ENCODE data around the gene LILRA6.
"Not testable (repeated sequence)": the region's sequence is repeated elsewhere in the genome, so short reads cannot be mapped to it uniquely, and the experiment has no call there.

The LILRA6 gene

GRCh38 chr19:54218960-54219661 is 23.5 kb downstream of the LILRA6 start:
- TF ChIP-seq CTCF (conservative IDR thresholded peaks at IDR 0.05): no peak
- H3K27ac ChIP-seq: no peak overlapping the region

- TF ChIP-seq CTCF (conservative IDR thresholded peaks at IDR 0.05): no peak
- no peak overlapping the region for H3K27ac ChIP-seq
Observed at GRCh38 chr19:54218259-54218658, 24.3 kb downstream of the LILRA6 start.

GRCh38 chr19:54217517-54218247 is 24.9 kb downstream of the LILRA6 start:
- not testable (repeated sequence) for H3K27ac ChIP-seq

- no peak overlapping the region for H3K27ac ChIP-seq
- no peak for TF ChIP-seq CTCF (conservative IDR thresholded peaks at IDR 0.05)
Observed at GRCh38 chr19:54216869-54217268, 25.7 kb downstream of the LILRA6 start.

- not testable (repeated sequence) for H3K27ac ChIP-seq
Observed at GRCh38 chr19:54214734-54215133, 27.9 kb downstream of the LILRA6 start.

GRCh38 chr19:54214217-54214616 is 28.4 kb downstream of the LILRA6 start:
- not testable (repeated sequence) for H3K27ac ChIP-seq

- peak overlapping the region; percentile 98 for H3K27ac ChIP-seq
Observed at GRCh38 chr19:54211235-54211634, 31.4 kb downstream of the LILRA6 start.

GRCh38 chr19:54209811-54210494 is 32.6 kb downstream of the LILRA6 start:
- peak overlapping the region; percentile 98 for H3K27ac ChIP-seq

More at GRCh38 chr19:54211235-54211634, 31.4 kb downstream of the LILRA6 start:
- TF ChIP-seq CTCF (conservative IDR thresholded peaks at IDR 0.05): no peak

More at GRCh38 chr19:54209811-54210494, 32.6 kb downstream of the LILRA6 start:
- no peak for TF ChIP-seq CTCF (conservative IDR thresholded peaks at IDR 0.05)
